SK-N-SH (cell line): ENCODE results near the gene TGFBRAP1.

Source experiments
- ELF1 ChIP-seq: IDR thresholded peaks from 2 replicates; pipeline ENCODE4 v1.4.0; 2012
- EZH2phosphoT487 ChIP-seq: fragments of 200-600 bp; sonication (generic); IDR thresholded peaks from 2 replicates; pipeline ENCODE4 v1.6.1; 2017; ENCODE audit warnings: low read depth, mixed run types, mild to moderate bottlenecking, antibody characterized with exemption, moderate library complexity, borderline replicate concordance
- FOXJ3 ChIP-seq: sonication (generic); formaldehyde crosslinking; IDR thresholded peaks from 2 replicates; pipeline ENCODE4 v1.5.1; 2020; ENCODE audit warnings: mild to moderate bottlenecking, missing genetic modification reagents
- GABPA ChIP-seq: IDR thresholded peaks from 2 replicates; pipeline ENCODE4 v1.4.0; 2012; ENCODE audit warnings: low read depth, mild to moderate bottlenecking
- POLR2AphosphoS5 ChIP-seq: IDR thresholded peaks from 2 replicates; pipeline ENCODE4 v1.6.1; 2012; ENCODE audit warnings: low read depth, low read length
- RCOR1 ChIP-seq: fragments of 150-350 bp; IDR thresholded peaks from 2 replicates; pipeline ENCODE4 v1.6.1; 2017; ENCODE audit warnings: antibody characterized with exemption, low read length
- RFX5 ChIP-seq: IDR thresholded peaks from 2 replicates; pipeline ENCODE4 v1.6.1; 2012; ENCODE audit warnings: mild to moderate bottlenecking, improper control_type of control experiment, low read length
- RXRA ChIP-seq: IDR thresholded peaks from 2 replicates; pipeline ENCODE4 v1.4.0; 2012; ENCODE audit warnings: low read depth, mild to moderate bottlenecking, borderline replicate concordance
- TF ChIP-seq, protein P1 (sequence below): fragments of 200-600 bp; sonication (generic); IDR thresholded peaks from 2 replicates; pipeline ENCODE4 v1.6.1; 2017; ENCODE audit warnings: antibody characterized with exemption, mild to moderate bottlenecking, moderate library complexity
- TF ChIP-seq, protein P2 (sequence below): IDR thresholded peaks from 2 replicates; pipeline ENCODE4 v1.6.1; 2012; ENCODE audit warnings: mild to moderate bottlenecking, low read depth, low read length, moderate library complexity
- TF ChIP-seq, protein P3 (sequence below): IDR thresholded peaks from 2 replicates; pipeline ENCODE4 v1.4.0; 2012; ENCODE audit warnings: low read depth
- TF ChIP-seq, protein P4 (sequence below): IDR thresholded peaks from 2 replicates; pipeline ENCODE4 v1.4.0; 2012; ENCODE audit warnings: low read depth, borderline replicate concordance

DNA sequence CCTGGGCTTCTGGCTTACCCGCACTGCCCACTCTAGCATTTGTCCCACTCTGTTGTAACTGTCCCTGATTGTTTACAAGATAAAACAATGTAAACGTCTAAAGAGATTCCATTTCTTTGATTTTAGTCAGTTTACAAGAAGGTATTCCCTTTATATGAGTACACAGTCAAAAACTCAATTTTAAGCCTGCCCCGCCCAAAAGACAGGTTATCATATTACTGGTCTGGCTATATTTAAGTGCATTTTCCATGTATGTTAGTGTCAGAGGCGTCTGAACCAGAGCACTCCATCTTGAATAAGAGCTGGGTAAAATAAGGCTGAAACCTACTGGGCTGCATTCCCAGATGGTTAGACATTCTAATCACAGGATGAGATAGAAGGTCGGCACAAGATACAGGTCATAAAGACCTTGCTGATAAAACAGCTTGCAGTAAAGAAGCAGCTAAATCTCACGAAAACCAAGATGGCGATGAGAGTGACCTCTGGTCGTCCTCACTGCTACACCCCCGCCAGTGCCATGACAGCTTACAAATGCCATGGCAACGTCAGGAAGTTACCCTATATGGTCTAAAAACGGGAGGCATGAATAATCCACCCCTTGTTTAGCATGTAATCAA lies 73.0 kb downstream of the TGFBRAP1 start:
- TF ChIP-seq, protein P1, sequence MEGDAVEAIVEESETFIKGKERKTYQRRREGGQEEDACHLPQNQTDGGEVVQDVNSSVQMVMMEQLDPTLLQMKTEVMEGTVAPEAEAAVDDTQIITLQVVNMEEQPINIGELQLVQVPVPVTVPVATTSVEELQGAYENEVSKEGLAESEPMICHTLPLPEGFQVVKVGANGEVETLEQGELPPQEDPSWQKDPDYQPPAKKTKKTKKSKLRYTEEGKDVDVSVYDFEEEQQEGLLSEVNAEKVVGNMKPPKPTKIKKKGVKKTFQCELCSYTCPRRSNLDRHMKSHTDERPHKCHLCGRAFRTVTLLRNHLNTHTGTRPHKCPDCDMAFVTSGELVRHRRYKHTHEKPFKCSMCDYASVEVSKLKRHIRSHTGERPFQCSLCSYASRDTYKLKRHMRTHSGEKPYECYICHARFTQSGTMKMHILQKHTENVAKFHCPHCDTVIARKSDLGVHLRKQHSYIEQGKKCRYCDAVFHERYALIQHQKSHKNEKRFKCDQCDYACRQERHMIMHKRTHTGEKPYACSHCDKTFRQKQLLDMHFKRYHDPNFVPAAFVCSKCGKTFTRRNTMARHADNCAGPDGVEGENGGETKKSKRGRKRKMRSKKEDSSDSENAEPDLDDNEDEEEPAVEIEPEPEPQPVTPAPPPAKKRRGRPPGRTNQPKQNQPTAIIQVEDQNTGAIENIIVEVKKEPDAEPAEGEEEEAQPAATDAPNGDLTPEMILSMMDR = no peak
- TF ChIP-seq EZH2phosphoT487 (no peak), POLR2AphosphoS5 (no peak), RFX5 (no peak), GABPA (no peak), RXRA (no peak), RCOR1 (no peak), ELF1 (no peak), FOXJ3 (CRISPR knock-in tag) (no peak)
- TF ChIP-seq, protein P2, sequence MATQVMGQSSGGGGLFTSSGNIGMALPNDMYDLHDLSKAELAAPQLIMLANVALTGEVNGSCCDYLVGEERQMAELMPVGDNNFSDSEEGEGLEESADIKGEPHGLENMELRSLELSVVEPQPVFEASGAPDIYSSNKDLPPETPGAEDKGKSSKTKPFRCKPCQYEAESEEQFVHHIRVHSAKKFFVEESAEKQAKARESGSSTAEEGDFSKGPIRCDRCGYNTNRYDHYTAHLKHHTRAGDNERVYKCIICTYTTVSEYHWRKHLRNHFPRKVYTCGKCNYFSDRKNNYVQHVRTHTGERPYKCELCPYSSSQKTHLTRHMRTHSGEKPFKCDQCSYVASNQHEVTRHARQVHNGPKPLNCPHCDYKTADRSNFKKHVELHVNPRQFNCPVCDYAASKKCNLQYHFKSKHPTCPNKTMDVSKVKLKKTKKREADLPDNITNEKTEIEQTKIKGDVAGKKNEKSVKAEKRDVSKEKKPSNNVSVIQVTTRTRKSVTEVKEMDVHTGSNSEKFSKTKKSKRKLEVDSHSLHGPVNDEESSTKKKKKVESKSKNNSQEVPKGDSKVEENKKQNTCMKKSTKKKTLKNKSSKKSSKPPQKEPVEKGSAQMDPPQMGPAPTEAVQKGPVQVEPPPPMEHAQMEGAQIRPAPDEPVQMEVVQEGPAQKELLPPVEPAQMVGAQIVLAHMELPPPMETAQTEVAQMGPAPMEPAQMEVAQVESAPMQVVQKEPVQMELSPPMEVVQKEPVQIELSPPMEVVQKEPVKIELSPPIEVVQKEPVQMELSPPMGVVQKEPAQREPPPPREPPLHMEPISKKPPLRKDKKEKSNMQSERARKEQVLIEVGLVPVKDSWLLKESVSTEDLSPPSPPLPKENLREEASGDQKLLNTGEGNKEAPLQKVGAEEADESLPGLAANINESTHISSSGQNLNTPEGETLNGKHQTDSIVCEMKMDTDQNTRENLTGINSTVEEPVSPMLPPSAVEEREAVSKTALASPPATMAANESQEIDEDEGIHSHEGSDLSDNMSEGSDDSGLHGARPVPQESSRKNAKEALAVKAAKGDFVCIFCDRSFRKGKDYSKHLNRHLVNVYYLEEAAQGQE = no peak
- TF ChIP-seq, protein P3, sequence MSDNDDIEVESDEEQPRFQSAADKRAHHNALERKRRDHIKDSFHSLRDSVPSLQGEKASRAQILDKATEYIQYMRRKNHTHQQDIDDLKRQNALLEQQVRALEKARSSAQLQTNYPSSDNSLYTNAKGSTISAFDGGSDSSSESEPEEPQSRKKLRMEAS = no peak
- TF ChIP-seq, protein P4, sequence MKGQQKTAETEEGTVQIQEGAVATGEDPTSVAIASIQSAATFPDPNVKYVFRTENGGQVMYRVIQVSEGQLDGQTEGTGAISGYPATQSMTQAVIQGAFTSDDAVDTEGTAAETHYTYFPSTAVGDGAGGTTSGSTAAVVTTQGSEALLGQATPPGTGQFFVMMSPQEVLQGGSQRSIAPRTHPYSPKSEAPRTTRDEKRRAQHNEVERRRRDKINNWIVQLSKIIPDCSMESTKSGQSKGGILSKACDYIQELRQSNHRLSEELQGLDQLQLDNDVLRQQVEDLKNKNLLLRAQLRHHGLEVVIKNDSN = no peak
